Ovary (tissue), 9 donors: ENCODE results near the gene PCGF3. TPM values are rescaled to one million over a fixed set of nuclear protein-coding genes. Genes with fewer than 3 reads are reported as not detected.

Experiments
- DNase-seq, 5 donors: peaks; one replicate each; pipeline ENCODE4 v3.0.0-alpha.2; 2019 to 2020
- H3K27ac ChIP-seq, 2 donors: fragments of 200-600 bp; one replicate each; pipeline versions ENCODE4 v1.5.1 to v1.8.0; 2019 to 2022
- H3K27me3 ChIP-seq: fragments of 200-600 bp; one replicate; pipeline ENCODE4 v1.8.0; 2022
- H3K36me3 ChIP-seq: fragments of 200-600 bp; sonication (generic); one replicate; pipeline ENCODE4 v1.5.1; 2019
- H3K4me1 ChIP-seq: one replicate; pipeline ENCODE4 v1.8.1; 2013; ENCODE audit warnings: mild to moderate bottlenecking, moderate library complexity; ENCODE audit not compliant: insufficient read depth
- H3K4me3 ChIP-seq: fragments of 200-600 bp; sonication (generic); one replicate; pipeline ENCODE4 v1.5.1; 2017
- H3K9me3 ChIP-seq, 2 donors: fragments of 200-600 bp in 1 of 2; sonication (generic) in 1 of 2; one replicate each; pipeline versions ENCODE4 v1.5.1 to v1.8.1; 2013 to 2019; ENCODE audit warnings: mild to moderate bottlenecking in 1 of 2, moderate library complexity in 1 of 2
- EP300 ChIP-seq: sonication (generic); formaldehyde crosslinking; IDR thresholded peaks from one replicate; pipeline ENCODE4 v1.6.1; 2017; ENCODE audit warnings: antibody characterized with exemption
- POLR2A ChIP-seq: fragments of 450-650 bp; IDR thresholded peaks from one replicate; pipeline ENCODE4 v1.6.1; 2017; ENCODE audit warnings: antibody characterized with exemption, mild to moderate bottlenecking, moderate library complexity
- WGBS, 3 donors: extraction: QIAGEN DNeasy Blood & Tissue Kit in 1 of 3; methylation state at CpG; one replicate each; pipeline versions ENCODE4 v1.1.5 to v1.1.7; 2013 to 2017; 5-methylcytosine and 5-hydroxymethylcytosine counted together
- intact Hi-C, 4 donors: fragments of 100-400 bp; cut with DNase I; formaldehyde crosslinking; loops; one replicate each; pipeline versions ENCODE4 v1.11.0 to v1.15.1; 2022 to 2023
- polyA plus RNA-seq, 2 donors: library from polyadenylated mRNA; stranded (reverse); fragments of 200-250 nt in 1 of 2; fragments of 350-450 nt in 1 of 2; fragmentation: Illumina TruSeq in 1 of 2; extraction: RNeasy Lipid Tissue Mini Kit (QIAGEN cat#74804) in 1 of 2; gene quantifications; one replicate each; pipeline ENCODE4 v1.2.3, GENCODE V29; 2013 to 2014
- total RNA-seq, 7 donors: library from RNA; depleted of rRNA in 2 of 7; stranded (reverse); fragments of >200 nt in 2 of 7; fragmentation: NEBNext Ultra II Directional in 3 of 7; extraction: Animal tissue kit (Norgen Biotek cat#: 25700) in 3 of 7; gene quantifications; one replicate each; pipeline versions ENCODE4 v1.1.0 to v1.2.4, GENCODE V29; 2016 to 2023
- TF ChIP-seq, protein P1 (sequence below), 3 donors: fragments of 450-650 bp in 2 of 3; fragments of 200-600 bp in 1 of 3; IDR thresholded peaks; one replicate each; pipeline versions ENCODE4 v1.5.1 to v1.8.0; 2016 to 2022; ENCODE audit warnings: antibody characterized with exemption in 3 of 3, mild to moderate bottlenecking in 1 of 3
- donor health status: DM: no; HTN: no; CAD: no; lungs with moderate emphysema.
- donor health status: DM: no; HTN: no; CAD: no.
- donor health status: Bipolar disorder and iron deficiency.
- donor health status: DM: yes; HTN: yes; CAD: no.
- donor health status: DM: no; HTN: no; CAD: no.
- donor health status: DM: yes; HTN: yes; CAD: no.

Gene PCGF3
- total and polyA plus RNA-seq, 9 donors, result 21.7 to 51.2 (median 45.3) TPM

DNA sequence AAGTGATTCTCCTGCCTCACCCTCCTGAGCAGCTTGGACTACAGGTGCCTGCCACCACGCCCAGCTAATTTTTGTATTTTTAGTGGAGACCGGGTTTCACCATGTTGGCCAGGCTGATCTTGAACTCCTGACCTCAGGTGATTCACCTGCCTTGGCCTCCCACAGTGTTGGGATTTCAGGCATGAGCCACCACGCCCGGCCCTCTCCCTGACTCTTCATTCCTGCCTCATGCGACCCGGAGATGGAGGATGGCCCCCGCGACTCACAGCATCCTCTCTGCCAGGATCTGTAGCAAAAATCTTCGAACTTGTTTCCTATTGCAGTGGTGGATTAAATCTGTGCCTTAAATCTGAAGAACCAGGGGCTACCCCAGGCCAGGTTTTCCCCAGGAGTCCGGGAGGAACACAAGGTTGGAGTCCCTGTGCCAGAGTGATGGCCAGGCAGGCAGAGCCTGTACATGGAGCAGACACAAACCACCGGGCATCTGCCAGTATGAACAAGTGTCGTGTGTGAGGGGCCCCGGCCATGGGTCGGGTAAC lies 108.7 kb downstream of the PCGF3 start:
- DNase-seq, result no peak
- no peak overlapping the region for H3K27ac ChIP-seq
- no peaks in the 10 kb centered on the region for H3K4me1 ChIP-seq
- H3K36me3 ChIP-seq, result no peaks in the 10 kb centered on the region
- no peaks in the 10 kb centered on the region for H3K9me3 ChIP-seq
- no peak overlapping the region for H3K4me3 ChIP-seq
- no peak for TF ChIP-seq EP300
- intact Hi-C loops, result no loop called here
- H3K27me3 ChIP-seq, result no peaks in the 10 kb centered on the region
- 75 to 80% (median 76%) methylated on average over 14 of the region's 14 CpGs for WGBS, 3 donors

DNA sequence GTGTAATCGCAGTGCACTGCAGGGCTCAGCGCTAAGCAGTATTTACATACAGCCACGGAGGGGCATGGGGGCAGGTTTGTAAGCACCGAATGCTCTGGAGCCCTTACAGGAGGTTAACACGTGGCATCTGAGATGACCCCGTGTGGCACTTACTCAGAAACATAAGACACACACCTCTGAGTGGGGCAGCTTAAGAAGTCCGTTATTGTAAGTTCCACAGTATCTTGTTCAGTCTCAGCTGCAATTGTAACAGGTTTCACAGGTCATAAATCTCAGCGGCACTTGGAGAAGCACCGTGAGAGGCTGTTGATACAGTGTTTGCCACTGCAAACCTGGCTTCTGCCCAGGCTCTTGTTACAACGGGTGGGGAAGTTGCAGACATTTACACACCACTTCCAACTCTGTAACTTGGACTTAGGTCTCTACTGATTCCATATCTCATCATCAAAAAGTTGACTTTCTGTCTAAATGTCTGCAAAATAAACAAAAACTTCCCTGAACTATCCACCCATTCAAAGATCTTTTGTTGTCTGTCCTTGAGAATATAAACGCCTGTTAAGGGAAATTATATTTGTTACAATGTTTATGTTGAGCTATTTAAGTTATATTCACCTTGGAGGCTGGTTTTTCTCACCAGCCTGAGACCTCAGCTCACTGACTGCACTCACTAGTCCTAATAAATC lies 110.0 kb downstream of the PCGF3 start:
- H3K9me3 ChIP-seq, result no peaks in the 10 kb centered on the region
- H3K4me3 ChIP-seq, result no peak overlapping the region
- no peak overlapping the region for H3K27ac ChIP-seq
- no peaks in the 10 kb centered on the region for H3K27me3 ChIP-seq
- intact Hi-C loops, result no loop called here
- no peaks in the 10 kb centered on the region for H3K4me1 ChIP-seq
- no peaks in the 10 kb centered on the region for H3K36me3 ChIP-seq
- TF ChIP-seq EP300, result no peak
- no peak for TF ChIP-seq POLR2A
- TF ChIP-seq, protein P1, sequence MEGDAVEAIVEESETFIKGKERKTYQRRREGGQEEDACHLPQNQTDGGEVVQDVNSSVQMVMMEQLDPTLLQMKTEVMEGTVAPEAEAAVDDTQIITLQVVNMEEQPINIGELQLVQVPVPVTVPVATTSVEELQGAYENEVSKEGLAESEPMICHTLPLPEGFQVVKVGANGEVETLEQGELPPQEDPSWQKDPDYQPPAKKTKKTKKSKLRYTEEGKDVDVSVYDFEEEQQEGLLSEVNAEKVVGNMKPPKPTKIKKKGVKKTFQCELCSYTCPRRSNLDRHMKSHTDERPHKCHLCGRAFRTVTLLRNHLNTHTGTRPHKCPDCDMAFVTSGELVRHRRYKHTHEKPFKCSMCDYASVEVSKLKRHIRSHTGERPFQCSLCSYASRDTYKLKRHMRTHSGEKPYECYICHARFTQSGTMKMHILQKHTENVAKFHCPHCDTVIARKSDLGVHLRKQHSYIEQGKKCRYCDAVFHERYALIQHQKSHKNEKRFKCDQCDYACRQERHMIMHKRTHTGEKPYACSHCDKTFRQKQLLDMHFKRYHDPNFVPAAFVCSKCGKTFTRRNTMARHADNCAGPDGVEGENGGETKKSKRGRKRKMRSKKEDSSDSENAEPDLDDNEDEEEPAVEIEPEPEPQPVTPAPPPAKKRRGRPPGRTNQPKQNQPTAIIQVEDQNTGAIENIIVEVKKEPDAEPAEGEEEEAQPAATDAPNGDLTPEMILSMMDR (IDR thresholded peaks at IDR 0.05), result no peak
- WGBS, 3 donors, result 20 to 25% (median 21%) methylated on average over 11 of the region's 11 CpGs
- no peak for DNase-seq

DNA sequence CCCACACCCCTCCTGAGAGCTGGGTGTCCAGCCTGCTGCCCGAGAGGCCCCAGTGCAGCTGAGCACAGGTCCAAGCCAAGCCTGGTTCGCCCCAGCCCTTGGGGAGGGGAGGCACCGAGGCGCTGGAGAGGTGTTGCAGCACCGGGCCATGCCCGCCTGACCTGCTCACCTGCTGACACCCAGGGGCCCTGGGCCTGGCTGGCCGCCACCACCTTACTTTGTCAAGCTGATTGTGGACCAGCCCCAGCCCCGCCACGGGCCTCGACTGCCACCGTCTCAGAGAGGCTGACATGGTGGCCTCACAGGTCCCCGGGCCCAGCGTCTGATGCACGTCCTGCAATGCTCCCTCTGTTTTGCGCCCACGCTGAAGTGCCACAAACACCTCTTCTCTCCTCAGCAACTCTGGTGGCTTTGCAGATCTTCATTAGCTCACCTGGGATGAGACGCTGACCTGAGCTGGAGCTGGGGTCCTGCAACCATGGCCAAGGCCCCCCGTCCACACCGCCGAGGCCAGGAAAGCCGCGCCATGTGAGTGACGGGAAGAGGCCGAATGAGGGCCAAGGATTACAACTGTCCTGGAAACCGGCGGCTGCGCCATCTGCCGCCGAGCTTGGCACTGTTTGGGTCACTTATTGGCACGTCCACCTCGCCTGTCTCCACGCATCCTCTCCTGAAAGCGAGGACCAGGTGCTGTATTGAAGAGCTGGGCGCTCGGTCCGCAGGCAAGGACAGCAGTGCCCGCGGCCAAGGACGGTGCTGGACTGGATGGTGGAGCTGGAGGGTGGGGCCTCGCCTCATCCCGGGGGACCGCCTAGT lies 112.7 kb downstream of the PCGF3 start:
- TF ChIP-seq, protein P1 (IDR thresholded peaks at IDR 0.05), result no peak
- TF ChIP-seq POLR2A (no peak), EP300 (no peak)
- no peaks in the 10 kb centered on the region for H3K4me1 ChIP-seq
- DNase-seq, result no peak
- no peaks in the 10 kb centered on the region for H3K9me3 ChIP-seq
- H3K4me3 ChIP-seq, result no peak overlapping the region
- 83% methylated on average over 42 of the region's 42 CpGs for WGBS, 3 donors
- H3K27me3 ChIP-seq, result no peaks in the 10 kb centered on the region
- no peak overlapping the region for H3K27ac ChIP-seq
- intact Hi-C loops, result no loop called here
- no peaks in the 10 kb centered on the region for H3K36me3 ChIP-seq

DNA sequence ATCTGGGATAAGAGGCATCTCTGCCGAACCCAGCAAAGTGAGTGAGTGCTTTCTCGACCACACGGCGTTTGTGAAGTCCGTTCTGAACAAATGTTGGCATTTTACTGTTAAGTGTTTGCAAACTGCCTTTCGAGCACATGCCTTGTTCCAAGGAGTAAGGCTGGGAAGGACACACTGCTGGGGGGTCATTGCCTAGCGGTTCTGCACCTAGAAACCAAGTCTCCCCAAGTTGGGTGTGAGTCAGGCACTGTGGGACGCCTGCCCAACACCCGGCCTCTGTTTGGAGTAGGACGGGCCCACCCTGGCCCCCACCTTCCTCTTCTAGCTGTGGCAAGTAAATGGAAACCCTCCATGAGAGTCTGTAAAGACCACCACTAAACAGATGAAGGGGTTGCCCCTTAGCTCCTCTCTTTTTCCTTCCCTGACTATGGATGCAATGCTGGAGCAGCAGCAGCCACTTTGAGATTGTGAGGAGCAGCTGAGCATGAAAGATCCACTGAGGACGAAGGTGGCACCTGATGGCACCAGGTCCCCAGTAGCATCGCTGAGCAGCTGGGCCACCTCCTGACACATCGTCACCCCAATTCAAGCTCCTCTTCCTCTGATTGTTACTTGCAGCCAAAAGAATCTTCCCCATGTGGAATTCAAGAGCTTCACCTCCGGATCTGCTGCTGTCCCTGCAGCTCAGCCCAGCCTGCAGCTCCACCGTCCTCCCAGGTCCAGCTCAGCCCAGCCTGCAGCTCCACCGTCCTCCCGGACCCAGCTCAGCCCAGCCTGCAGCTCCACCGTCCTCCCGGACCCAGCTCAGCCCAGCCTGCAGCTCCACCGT lies 114.0 kb downstream of the PCGF3 start:
- Histone ChIP-seq H3K9me3 (no peaks in the 10 kb centered on the region), H3K27me3 (peaks cover 7% of the 10 kb centered on the region), H3K4me1 (no peaks in the 10 kb centered on the region), H3K36me3 (no peaks in the 10 kb centered on the region), H3K27ac (no peak overlapping the region), H3K4me3 (no peak overlapping the region)
- no peak for DNase-seq
- WGBS, 3 donors, result 71 to 79% (median 79%) methylated on average over 20 of the region's 20 CpGs
- intact Hi-C loops, result no loop called here
- TF ChIP-seq POLR2A (no peak), EP300 (no peak)
- TF ChIP-seq, protein P1 (IDR thresholded peaks at IDR 0.05), result no peak

Other genes starting within 250 kb of the PCGF3 start
- 10 to 100 TPM; 28.2 to 38.8 (median 31.9) TPM for gene ZNF721, start 206.7 kb upstream of the PCGF3 start, total RNA-seq
- 10 to 100 TPM; 13.7 to 15.5 TPM for gene ZNF721, start 206.7 kb upstream of the PCGF3 start, polyA plus RNA-seq
- gene PIGG, start 206.6 kb upstream of the PCGF3 start, total RNA-seq, result 10 to 100 TPM; 32.3 to 61.3 (median 49.8) TPM
- 10 to 100 TPM; 31.5 to 38.1 TPM for gene PIGG, start 206.6 kb upstream of the PCGF3 start, polyA plus RNA-seq
- not detected for gene TMEM271, start 129.5 kb upstream of the PCGF3 start, total RNA-seq
- gene TMEM271, start 129.5 kb upstream of the PCGF3 start, polyA plus RNA-seq, result not detected
- gene PDE6B, start 80.3 kb upstream of the PCGF3 start, total RNA-seq, result 1 to 10 TPM; 1.4 to 7.5 (median 5.3) TPM
- 1 to 10 TPM; 2.2 to 2.3 TPM for gene PDE6B, start 80.3 kb upstream of the PCGF3 start, polyA plus RNA-seq
- 100 to 1,000 TPM; 180 to 267 (median 189) TPM for gene ATP5ME, start 31.6 kb upstream of the PCGF3 start, total RNA-seq
- gene ATP5ME, start 31.6 kb upstream of the PCGF3 start, polyA plus RNA-seq, result 100 to 1,000 TPM; 207 to 359 TPM
- gene MYL5, start 31.3 kb upstream of the PCGF3 start, total RNA-seq, result 10 to 100 TPM in 4 of 7 donors, 1 to 10 TPM in 3; 4.0 to 18.3 (median 10.0) TPM
- gene MYL5, start 31.3 kb upstream of the PCGF3 start, polyA plus RNA-seq, result 1 to 10 TPM; 6.4 to 6.5 TPM
- 1 to 10 TPM; 1.1 to 5.2 (median 2.5) TPM for gene SLC49A3, start 16.7 kb upstream of the PCGF3 start, total RNA-seq
- 1 to 10 TPM in 1 of 2 donors, under 1 TPM in 1; 0.43 to 1.8 TPM for gene SLC49A3, start 16.7 kb upstream of the PCGF3 start, polyA plus RNA-seq
- gene CPLX1, start 120.3 kb downstream of the PCGF3 start, total RNA-seq, result 10 to 100 TPM in 1 of 7 donors, 1 to 10 TPM in 6; 1.4 to 10.2 (median 3.9) TPM
- gene CPLX1, start 120.3 kb downstream of the PCGF3 start, polyA plus RNA-seq, result 1 to 10 TPM in 1 of 2 donors, under 1 TPM in 1; 0.47 to 2.3 TPM
- 10 to 100 TPM; 54.1 to 95.4 (median 76.2) TPM for gene GAK, start 226.5 kb downstream of the PCGF3 start, total RNA-seq
- 10 to 100 TPM; 30.7 to 66.8 TPM for gene GAK, start 226.5 kb downstream of the PCGF3 start, polyA plus RNA-seq
- gene TMEM175, start 226.6 kb downstream of the PCGF3 start, total RNA-seq, result 10 to 100 TPM; 10.6 to 28.4 (median 21.2) TPM
- 10 to 100 TPM; 10.9 to 25.1 TPM for gene TMEM175, start 226.6 kb downstream of the PCGF3 start, polyA plus RNA-seq